ENCODE measurements around the gene FNDC4.

DNA sequence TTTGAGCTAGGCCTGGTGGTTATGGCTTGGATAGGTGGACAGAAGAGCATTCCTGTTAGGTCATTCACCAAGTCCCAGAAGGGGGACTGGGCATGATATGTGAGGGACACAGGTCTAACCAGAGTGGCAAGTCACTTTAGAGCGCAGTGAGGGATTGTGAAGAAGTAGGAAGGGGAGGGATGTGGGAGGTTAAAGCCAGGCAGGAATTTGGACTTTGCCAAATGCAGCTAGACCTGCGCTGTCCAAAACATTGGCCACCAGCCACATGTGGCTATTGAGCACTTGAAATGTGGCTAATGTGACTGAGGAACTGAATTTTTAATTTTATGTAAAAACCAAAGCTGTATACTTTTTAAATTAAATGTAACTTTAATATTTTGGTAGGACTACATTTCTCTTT, 25.3 kb upstream of the FNDC4 start:
- TF ChIP-seq SIN3A (IDR thresholded peaks at IDR 0.05; ENCODE audit: borderline replicate concordance, insufficient read depth, low read length): no peak
- TF ChIP-seq REST (IDR thresholded peaks at IDR 0.05; ENCODE audit: insufficient read depth in 1 of 2, low read depth in 2 of 2, low read length in 2 of 2): no peak
- TF ChIP-seq TAF1 (IDR thresholded peaks at IDR 0.05; ENCODE audit: borderline replicate concordance, insufficient read depth, low read length): no peak
